NCI-H2081 treated with DMSO at 0.1 percent for 48 hours (cell line): ENCODE measurements around the gene XRCC4.
"Not testable (repeated sequence)": the region's sequence is repeated elsewhere in the genome, so short reads cannot be mapped to it uniquely, and the experiment has no call there.

ENCODE experiments used
- DNase-seq: peaks from one replicate; lab custom pipeline; 2025; lab: John Stamatoyannopoulos, UW

Gene XRCC4

DNA sequence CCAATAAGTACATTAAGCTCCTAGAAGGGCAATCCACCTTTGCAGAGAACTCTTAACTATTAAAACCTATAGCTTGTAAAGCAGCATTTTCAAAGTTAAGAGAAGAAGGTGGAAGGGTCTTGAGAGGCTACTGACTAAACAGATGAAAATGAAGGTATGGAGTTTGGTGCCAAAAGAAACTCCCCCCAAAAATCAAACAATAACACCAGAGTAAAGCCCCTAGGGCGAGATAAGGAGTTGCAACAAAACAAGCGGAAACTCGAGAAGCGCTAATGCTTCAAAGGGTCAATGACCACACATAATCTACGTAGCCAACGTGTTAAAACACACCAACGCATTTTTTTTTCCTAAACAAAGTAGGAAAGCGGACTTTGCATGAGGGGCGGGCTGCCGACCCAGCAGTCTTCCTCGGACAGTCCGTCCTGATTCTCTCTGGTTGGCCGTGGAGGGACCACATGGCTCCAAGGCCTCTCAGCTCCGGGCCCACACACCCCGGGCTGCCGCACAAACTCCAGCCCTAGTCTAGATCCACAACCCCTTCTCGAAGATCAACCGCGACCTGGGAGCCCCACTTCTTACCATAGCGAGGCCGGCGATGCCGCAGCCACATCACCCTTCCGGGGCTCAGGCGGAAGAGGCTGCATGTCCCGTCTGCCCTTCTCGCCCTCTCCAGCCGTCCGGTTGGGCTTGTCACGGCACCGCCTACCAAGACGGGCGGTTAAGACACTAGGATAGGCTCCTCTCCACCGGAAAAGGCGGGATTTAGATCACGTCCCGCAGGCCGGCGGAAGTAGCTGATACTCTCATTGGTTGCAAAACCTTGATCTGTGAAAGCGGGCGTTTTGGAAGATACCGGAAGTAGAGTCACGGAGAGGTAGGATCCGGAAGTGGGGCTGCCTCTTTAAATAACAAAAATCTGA lies at the start of gene XRCC4, which contains the start of gene TMEM167A:
XRCC4 (plus strand) TSS at position 806 of the 920 bp plus-strand sequence. CDS start 27,373 bp downstream, outside the sequence.
TMEM167A (minus strand) TSS at position 653 of the 920 bp plus-strand sequence; CDS start at position 582, 71 bp downstream.
- DNase-seq = peak; percentile 83

DNA sequence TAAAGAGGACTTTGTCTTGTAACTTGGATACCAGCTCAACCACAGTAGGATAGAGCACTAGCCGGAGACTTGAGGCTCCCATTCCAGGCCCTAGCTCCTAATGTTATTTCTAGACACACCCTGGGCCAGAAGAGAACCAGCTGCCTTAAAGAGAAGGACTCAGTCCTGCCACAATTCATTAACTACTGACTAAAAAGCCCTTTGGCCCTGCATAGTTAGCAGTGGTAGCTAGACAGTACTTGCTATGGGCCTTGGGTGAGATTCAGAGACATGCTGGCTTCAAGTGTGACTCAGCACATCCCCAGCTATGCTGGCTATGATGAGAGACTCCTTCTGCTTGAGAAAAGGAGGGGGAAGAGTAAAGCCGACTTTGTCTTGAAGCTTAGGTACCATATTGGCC lies 47.4 kb upstream of the XRCC4 start:
- no peak for DNase-seq

DNA sequence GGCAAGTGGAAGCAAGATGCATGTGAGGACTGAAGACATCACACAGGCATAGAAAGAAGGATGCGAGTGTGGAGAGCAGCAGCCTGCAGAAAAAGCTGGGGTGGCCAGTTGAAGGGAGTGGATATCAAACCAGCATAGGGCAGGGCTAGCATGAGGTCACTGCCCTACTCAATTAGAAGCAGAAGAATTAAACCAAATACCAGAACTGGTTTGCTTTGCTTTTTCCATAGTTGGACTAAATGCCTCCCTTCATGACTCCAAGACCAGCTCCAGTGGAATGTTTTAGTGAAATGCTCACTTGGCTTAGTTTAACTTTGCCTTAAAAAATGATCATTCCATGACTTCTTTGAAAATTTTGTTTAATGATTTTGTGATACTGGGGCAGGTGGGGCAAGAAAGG lies 46.0 kb upstream of the XRCC4 start:
- DNase-seq = no peak

DNA sequence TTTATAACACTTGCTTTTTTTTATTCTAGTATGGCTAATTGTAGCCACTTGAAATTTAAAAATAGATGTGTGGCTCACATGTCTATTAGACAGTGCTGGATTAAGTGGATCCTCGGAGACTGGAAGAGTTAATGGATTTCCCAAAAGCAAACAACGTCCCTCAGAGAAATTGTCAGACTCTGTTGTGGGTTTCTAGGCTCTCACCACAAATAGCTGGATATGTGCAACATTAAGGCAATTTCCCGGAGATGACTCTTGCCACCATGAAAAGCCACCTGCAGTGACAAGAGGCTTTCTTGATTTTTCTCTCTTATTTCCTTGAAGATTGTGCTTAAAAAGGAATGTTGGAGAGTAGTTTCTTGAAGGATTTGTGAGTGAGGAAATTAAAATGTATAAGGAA lies 43.3 kb upstream of the XRCC4 start:
- DNase-seq = no peak

DNA sequence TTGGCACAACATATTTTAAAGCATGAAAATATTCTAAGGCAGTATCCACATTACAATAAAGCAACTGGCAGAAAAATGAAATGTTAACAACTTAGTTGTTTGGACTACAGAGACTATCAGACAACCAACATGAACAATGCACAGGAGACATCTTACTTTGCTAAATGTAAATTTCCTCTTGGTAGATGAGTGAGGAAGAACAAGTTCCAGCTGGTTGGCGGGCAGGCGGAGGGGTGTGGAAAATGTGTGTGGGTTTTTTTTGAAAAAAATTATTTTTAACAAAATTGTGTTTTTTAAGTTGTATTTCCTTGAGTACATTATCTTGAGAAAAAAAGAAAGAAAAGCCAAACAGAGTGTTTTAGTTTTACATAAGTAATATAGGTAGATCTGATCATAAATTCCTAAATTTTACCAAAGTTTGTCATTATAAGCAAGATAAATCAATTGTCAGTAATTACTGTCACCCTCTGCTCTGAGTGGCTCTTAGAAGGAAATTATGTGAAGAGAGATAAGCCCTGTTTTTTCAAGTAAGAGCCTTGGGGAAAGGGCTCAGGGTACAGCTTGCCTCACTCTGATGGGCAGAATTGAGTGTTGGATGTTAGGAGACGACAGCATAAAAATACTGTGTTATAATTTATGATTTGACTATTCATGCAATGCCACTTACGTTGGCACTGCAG lies 42.7 kb upstream of the XRCC4 start:
- peak; percentile 8 for DNase-seq

DNA sequence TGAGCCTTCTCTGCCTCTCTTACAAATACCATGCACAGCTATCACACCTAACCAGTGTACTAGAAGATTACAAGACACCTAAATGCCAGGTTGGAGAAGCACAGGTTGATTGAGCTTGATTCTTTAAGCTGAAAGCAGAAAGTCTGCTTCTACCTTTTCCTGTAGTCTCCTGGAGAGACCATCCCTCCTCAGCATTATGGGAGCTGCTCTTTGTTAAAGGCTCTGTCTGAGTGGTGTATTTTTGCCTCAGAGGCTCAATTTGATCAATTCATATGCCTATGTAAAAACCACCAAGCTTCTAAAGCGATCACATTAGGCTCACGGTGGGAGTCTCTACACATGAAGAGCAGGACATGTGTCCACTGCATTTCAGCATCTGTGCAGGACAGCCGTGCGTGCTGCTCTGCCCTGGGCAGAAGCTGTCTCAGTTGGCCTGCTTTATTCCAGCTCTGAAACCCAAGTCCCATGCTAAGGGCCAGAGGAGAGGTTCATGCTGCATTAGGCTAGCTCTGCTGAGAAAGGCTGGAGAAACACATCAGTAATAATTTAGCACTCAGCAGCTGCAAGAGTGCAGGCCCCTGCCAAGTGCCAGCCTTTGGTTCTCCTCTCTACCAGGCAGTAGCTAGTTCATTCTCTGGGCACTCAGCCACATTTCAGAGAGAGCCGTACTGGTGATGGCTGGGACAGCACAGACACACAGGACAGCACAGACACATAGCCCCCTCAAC lies 41.8 kb upstream of the XRCC4 start:
- DNase-seq = peak; percentile 27

DNA sequence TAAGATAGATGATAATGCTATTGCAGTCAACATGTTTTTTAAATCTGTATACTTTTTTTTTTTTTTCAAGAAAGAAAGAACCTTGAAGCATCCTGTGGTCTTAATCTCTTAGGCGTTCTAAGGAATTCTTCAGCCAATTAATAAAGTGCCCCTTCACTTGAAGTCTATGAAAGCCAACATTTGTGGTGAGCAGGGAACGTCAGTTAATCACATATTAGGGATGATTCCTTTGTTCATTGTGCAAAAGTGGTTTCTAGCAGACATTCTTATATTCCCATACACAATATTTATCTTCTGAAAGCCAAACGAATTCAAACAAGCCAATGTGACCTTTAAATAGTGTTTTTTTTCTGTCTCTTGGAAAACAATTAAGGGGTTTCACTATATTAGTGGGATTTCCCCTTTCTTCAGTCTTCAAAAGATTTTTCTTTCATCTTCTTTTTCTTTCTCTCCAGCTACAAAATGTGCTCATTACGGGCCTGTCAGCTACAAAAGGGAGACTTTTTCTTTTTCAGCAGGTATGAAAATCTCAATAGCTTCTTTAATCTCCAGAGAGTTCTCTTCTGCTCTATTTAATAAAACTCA lies 40.3 kb upstream of the XRCC4 start:
- no peak for DNase-seq

DNA sequence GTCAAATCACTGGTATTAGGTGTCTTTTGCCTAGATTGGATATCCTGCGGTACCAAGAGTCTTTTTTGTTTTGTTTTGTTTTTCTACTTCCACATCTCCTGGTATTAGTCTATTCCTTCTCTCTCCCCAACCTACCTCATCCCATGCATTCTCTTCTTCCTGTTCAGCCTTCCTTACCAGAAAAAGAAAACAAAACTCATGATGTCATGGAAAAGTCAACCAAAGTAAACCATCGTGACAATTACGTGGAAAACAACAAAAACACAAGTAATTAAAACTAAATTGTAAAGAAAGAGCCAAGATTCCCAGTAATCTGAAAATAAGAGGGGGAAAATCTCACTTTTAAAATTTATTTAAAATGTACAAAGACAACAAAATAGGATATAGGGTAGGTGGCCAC lies 38.4 kb upstream of the XRCC4 start:
- no peak for DNase-seq

DNA sequence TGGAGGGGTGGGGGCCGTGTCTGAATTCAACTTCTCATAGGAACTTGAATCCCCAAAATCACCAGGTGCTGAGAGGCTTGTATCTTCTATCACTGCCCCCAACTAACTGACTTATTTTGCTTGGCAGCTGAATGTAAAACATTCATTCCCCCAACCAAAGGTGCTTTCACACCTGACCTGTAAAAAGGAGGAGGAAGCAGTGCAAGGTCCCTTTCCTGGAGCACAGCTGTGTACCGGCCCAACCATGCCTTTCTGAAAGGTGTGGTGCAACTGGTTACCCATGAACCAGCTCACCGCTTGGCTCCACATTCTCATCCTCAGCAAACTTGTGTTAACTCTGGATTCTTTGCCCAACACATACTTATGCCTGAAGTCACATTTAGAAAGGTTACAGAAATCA lies 34.8 kb upstream of the XRCC4 start:
- no peak for DNase-seq

DNA sequence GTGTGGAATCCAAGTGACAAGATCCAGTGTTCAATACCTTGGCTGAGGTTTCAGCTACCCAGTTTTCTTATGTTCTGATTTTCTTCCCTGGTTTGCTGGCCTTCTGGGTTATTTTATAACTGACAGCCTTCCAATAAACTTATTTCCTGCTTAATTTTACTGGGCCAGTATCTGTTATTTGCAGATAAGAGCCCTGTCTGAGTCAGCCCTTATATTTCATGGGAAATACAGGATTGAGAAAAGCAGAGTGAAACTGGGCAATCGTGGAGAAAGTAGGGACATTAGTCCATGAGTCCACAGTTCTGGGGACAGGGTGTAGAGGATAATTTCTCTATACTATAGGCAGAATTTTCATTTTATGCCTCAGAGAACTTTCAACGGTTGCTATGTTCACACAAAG lies 32.4 kb upstream of the XRCC4 start:
- DNase-seq = no peak

DNA sequence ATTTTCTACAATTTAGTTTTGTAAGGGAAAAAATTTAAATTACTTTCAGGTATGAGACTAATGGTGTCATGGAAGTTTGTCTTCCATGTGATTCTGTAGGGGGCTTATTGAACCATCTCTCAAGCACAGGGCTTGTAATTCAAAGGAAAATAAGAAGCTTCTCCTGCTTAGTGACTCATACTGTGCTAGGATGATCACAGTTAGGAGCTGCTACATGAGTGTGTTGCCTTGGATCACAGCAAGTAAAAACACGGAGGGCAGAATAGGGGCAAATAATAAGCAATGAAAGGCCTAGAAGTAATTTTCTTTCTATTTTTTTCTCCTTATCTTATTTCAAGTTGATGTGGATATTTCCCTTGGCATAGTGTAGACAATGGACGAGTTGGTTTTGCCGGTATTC lies 29.1 kb upstream of the XRCC4 start:
- no peak for DNase-seq

DNA sequence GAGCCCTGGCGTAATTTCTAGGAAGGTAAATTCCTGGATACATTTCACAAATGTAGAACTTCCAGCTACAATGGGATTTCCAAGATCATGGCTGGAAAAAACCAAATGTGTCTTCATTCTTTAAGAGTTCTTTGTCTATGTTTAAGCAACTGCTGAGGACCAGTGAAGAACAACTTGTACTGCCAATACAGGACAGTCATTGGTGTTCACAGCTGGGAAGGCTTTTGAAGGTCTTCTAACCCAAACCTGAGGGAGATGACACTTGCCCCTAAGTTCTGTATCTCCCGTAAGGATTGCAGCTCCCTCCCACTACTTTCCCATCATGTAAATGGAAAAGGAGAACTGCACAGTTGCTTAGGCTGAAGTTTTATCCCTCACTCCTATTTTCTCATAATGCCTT lies 28.5 kb upstream of the XRCC4 start:
- DNase-seq = no peak

DNA sequence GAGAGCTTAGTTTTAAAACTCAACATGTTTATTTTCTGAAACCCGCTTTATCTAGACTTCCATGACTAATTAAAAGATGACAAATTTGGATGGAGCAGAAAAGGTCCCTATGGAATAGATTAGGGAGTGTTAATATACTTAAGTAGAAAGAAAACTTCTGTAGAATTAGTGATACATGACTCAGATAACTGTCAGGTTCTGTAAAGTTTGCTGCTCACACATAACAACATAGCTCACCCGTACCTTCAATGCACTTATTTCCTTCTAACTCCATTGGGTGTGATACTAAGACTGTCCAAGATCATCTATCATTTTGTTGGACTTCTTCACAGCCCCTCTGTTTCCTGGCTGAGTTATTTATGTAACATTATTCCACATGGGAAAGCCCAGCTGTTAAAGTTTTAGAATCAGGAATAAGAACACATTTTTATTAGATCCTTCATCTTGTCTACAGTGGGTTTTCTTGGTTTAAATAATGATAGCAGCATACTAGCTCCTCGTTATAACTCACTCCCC lies 27.9 kb upstream of the XRCC4 start:
- DNase-seq = no peak

DNA sequence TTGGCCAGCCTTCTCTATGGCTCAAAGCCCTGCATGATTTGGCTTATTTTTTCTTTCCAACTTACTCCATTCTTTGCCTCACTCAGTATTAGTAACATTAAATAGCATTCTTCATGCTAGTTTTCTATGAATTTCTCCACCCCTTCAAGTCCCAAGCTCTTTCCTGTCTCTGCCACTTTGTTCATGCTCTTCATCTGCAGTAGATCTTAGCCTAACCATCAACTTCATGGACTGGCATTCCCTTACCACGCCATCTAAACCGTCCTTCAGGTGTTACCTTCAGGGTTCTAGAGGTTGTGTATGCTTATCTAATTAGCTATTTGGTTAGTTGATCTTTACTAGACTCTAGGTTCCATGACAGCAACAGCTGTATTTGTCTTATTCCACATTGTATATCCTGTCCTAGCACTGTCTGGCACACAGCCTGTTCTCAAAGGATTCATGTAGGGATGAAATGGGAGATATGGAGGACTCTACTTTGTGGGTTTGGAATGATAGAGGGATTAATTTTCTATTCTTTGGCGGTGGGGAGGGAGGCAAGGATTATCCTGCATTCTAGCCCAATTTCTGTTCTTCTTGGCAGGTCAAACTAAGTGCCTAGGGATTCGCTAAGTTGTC lies 26.5 kb upstream of the XRCC4 start:
- no peak for DNase-seq

DNA sequence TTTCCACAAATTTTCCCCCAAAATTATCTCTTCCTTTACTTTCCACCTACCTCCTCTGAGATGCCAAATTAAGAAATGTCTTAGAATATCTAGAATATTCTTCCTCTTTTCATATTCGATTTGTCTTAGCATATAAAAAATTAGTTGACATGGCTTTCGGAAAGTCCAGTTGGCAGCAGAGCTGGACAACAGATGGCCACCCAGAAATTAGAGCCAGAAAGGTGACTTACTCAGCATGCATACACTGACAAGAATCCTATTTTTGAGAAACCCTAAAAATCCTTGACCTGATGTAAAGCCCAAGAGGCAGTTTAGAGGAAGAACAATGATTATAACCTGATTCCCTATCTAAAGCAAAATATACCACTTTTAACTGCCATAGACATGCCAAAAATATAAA lies 22.2 kb upstream of the XRCC4 start:
- DNase-seq = no peak

DNA sequence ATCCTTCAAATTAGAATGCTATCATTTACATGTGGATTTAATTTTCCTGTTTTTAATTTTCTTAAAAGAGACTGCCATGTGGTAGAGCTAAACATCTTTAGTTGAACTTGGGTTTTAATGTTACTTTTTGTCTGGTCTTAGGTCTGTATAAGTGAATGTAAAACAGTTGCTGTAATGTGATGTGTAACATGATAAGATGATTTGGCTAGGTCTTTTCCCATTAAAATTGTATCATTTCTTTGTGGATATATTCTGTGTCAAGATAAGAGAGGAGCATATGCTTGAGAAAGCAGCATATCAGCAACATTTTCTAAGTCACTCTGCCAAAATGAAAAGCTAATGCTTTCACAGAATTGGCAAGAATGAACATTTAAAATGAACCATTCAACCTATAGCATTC lies 18.6 kb upstream of the XRCC4 start:
- DNase-seq = no peak

DNA sequence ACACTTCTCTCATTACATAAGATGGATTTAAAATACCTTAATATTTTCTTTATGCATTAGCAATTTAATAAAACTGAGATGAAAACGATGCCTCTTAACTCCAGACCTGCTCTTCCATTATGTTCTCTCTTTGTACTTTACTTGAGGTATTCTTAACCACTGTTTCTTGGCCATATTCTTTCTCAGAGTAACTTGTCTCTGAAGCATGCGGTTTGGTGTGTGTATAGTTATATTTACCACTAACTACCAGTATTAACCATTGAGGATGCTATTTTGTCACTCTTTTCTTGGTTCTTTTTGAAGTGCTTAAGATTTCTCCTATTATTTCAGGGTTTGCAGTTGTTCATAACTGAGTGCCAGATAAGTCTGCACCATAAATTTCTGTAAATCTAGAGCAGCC lies 18.0 kb upstream of the XRCC4 start:
- DNase-seq = no peak

DNA sequence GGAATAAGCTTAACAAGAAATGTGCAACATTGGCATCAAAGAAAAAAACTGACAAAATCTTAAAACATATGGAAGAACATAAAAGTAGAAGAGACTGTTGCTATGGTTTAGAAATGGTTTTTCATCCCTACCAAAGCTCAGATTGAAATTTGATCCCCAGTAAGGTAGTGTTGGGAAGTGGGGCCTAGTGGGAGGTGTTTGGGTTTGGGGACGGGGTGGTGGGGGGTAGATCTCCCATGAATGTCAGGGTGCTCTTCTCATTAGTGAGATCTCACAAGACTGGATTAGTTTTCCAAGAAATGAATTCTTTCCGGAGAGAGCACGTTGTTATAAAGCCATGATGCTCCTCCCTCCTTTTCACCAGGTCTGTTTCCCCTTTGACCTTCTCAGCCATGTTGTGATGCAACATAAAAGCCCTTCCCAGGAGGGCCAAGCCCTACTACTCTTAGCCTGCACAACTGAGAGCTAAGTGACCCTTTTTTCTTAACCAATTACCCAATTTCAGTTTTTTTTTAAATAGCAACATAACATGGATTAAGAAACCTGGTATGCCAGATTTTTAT lies 10.7 kb upstream of the XRCC4 start:
- no peak for DNase-seq

DNA sequence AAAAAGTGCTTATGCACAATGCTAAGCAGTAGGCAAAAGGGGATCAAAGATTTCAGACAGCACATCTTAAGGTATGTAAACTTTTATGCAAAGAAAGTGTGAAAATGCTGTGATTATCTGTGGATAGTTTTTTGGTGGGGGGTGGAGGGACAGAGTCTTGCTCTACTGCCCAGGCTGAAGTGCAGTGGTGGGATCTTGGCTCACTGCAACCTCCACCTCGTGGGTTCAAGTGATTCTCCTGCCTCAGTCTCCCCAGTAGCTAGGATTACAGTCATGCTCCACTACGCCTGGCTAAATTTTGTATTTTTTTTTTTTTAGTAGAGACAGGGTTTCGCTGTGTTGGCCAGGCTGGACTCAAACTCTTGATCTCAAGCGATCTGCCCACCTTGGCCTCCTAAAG lies 10.0 kb upstream of the XRCC4 start:
- DNase-seq = not testable (repeated sequence)

DNA sequence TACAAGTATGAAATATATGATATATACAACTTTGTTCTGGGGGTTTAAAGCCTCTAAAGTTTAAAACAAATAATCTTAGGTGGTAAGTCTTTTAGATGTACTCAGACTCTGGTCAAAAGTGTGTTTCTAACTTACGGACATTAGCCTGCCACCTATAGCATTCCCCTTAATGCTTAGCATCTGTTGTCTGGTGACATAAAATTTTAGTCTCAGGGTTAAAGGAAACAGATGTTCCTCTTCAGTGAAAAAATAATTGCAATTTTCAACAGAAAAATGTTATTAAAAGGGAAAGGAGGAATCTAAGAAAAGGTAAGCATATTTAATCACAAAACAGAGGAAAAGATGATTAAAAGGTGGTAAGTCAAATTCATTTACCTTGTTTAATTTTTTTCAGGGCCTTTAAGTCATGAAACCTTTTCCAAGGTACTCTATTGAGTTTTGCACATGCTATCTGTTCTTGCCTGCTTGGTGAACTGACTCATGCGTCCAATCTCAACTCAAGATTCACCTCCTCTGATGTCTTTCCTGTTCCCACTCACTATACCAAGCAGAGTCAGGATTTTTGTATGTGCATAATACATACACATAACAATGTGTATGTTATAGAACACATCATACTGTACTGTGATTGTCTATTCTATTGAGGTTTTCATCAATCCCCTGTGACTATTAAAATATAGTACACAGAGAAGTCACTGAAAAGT lies 8.1 kb upstream of the XRCC4 start:
- no peak for DNase-seq
